Stimulated activated CD4-positive, alpha-beta T cell treated with anti-CD3 and anti-CD28 coated beads, Interleukin-12 subunit alpha, Interleukin-12 subunit beta, amount 100 ng/mL, for 48 hours (primary cell): ENCODE data around the gene RASAL2.
"Not testable (repeated sequence)": the region's sequence is repeated elsewhere in the genome, so short reads cannot be mapped to it uniquely, and the experiment has no call there.

Experiments
- DNase-seq, 3 donors: peaks; one replicate each; pipeline ENCODE4 v3.0.0-alpha.2; 2020; ENCODE audit warnings: low read depth in 2 of 3, low spot score in 1 of 3

Gene RASAL2

GRCh38 chr1:178066908-178067614, 26.8 kb upstream of the RASAL2 start:
- no peak for DNase-seq

DNA sequence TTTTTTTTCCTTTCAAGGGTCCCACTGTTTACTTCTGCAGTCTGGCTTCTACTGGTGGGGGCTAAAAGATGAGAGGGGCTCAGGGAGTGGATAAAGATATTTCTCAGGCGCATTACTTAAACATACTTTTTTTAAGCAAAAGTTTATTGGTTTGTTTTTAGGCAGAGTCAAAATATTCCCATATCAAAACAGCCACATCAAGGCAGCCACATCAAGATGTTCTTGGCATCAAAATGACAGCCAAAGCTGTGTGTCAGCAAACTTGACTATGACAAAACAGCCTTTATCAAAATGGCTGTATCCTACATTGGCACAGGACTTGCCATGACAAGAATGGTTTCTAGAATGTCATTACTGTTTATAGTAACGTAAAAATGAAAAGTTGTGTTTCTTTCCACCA, 22.1 kb upstream of the RASAL2 start:
- no peak for DNase-seq

DNA sequence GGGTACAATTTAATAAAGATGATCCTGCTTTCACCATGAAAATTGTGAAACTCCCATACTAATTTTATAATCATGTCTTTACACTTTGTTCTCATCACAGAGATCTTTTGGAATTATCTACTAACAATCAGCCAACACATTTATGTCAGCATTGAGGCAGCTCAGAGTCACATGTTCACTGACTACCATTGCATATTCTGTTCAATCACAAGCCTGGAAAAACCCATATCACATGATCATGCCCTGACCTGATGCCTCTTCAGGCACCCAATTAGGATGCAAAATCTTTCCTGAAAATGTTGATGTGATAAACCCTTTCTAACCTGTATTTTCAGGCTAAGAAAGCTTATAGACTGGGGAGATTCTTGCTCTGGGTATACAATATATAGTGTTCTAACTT, 21.6 kb upstream of the RASAL2 start:
- no peak for DNase-seq

- no peak for DNase-seq
Measured at GRCh38 chr1:178075333-178075732, 18.6 kb upstream of the RASAL2 start.

GRCh38 chr1:178076607-178077006, 17.3 kb upstream of the RASAL2 start:
- DNase-seq, result no peak

- DNase-seq, result no peak
Measured at GRCh38 chr1:178077917-178078316, 16.0 kb upstream of the RASAL2 start.

DNA sequence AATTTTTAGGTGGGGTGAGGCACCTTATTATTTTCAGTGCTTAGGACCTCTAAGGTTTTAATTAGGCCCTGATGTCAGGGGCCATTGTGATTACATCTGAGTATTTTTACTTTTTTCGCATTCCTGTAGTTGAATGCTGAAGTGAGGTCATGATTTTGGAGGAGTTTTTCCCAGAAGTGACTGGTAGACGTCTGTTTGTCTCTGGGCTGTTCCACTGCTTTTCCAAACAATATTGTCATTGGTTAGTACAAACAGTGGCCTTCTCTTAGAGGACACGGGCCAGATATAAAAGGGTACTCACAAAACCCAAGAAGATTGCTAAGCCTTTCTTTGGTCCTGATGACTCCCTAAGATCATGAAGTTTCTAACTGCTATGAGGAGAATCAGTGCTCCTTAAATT, 7.6 kb upstream of the RASAL2 start:
- no peak for DNase-seq

DNA sequence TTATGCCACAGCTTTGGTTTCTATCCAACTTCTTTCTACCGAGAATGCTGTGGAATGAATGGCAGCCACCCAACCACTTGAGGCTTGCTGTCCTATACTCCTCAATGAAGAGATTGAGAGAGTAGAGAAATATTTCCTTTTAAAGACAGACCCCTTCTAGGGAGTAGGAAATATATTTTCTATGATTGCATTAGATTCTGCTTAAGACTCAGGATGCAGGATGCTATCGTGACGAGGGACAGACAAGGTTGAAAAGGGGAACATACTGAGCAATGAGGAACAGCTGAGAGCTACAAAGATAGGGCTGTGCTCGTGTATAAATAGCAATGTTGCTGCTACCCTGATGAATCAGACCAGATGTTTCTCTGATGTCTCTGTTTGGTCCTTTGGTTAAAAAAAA, 7.1 kb upstream of the RASAL2 start:
- DNase-seq, result no peak

GRCh38 chr1:178088651-178089050, 5.3 kb upstream of the RASAL2 start:
- no peak for DNase-seq

GRCh38 chr1:178091454-178091853, 2.5 kb upstream of the RASAL2 start:
- DNase-seq, result not testable (repeated sequence)

DNA sequence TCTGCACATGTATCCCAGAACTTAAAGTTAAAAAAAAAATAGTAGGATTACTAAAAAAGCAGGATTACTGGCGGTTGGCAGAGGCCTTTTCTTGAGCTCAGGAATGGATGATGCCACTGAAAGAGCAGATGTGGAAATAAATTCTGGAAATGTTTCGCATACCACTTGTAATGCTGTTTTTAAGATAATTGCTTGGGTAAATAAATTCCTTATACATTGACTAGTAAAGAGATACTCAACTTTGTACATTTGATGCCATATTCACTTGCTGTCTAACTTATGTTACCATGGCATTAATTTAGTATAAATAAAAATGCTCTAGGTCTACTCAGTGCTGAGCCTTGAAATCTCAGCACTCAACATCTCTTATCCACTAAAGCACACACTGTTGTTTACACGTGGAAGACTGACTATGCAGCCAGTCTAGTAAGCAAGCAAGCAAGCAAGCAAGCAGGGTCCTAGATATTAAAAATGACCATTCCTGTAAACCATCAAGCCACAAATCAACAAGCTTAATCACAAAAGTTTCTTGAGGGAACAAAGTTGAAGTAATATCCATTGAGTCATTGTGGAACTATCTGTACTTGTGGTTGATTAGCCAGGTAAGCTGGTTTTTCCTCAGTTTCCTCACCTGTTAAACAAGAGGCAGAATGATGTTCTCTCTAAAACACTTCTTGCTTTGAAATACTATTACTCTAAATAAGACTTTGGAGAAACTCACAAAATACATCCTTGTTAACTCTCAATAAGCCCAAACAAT, 1.7 kb upstream of the RASAL2 start:
- no peak for DNase-seq

GRCh38 chr1:178092878-178093493, 918 bp upstream of the RASAL2 start:
- DNase-seq, result no peak

DNA sequence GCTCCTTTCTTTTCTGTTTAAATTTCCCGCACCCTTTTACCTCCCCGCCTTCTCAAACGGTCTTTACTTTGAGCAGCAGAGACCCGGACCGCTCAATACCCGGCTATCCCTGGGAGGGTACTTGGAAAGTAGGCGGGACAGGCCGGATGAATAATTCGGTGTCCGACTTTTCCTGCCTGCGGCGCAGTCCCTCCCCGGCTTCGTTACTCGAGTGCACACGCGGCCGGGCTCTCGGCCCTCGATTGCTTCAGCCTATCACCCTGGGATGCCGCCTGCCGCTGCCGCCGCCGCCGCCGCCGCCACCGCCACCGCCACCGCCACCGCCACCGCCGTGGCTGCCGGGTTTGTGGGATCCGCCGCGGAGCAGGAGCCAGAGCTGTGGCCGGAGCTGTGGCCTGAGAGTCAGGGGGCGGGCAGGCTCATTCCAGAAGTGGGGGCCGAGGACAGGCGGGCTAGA, 382 bp upstream of the RASAL2 start:
- peak; percentile 21 to 41 (median 23) for DNase-seq

GRCh38 chr1:178094739-178095645, 1.1 kb downstream of the RASAL2 start:
- DNase-seq, result no peak

DNA sequence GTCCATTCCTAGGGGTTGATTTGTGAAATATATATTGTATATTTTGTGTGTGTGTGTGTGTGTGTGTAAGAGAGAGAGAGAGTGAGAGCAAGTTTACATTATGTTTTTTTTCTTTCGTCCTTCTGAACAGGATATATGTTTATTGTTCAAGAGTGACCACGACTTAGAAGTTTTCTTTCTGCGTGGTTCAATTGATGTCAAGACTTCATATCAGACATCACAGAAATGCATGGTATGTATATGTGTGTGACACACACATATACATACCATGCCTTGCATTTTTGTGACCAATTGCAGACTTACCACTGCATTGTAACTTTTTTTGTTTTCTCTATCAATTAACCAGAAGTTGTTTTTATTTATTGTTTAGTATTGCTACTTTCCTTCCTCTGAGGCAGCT, 2.5 kb downstream of the RASAL2 start:
- DNase-seq, result no peak

GRCh38 chr1:178098262-178098661, 4.4 kb downstream of the RASAL2 start:
- DNase-seq, result no peak

- DNase-seq, result no peak
Measured at GRCh38 chr1:178101266-178101630, 7.3 kb downstream of the RASAL2 start.

- DNase-seq, result no peak
Measured at GRCh38 chr1:178101654-178102053, 7.8 kb downstream of the RASAL2 start.

- DNase-seq, result no peak
Measured at GRCh38 chr1:178102218-178102617, 8.3 kb downstream of the RASAL2 start.

DNA sequence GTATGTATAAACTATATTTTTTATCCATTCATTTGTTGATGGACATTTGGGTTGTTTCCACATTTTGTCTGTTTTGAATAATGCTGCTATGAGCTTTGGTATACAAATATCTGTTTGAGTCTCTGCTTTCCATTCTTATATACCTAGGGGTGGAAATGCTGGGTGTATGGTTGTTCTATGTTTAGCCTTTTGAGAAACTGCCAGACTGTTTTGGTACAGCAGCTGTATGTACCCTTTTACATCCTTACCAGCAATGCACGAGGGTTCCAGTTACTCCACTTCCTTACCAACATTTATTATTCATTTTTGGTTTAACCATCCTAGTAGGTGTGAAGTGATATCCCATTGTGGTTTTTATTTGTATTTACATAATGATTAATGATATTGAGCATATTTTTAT, 13.9 kb downstream of the RASAL2 start:
- DNase-seq, result no peak
